Measurements from ENCODE around the gene THSD7A. TPM values are rescaled to one million over a fixed set of nuclear protein-coding genes. Genes with fewer than 3 reads are reported as not detected.

THSD7A gene
- total and polyA plus RNA-seq, 2 of the 8 experiments (the other 6 are each of a cell fraction or from before 2014, with no cell fraction given): 0.44 to 1.2 TPM

DNA sequence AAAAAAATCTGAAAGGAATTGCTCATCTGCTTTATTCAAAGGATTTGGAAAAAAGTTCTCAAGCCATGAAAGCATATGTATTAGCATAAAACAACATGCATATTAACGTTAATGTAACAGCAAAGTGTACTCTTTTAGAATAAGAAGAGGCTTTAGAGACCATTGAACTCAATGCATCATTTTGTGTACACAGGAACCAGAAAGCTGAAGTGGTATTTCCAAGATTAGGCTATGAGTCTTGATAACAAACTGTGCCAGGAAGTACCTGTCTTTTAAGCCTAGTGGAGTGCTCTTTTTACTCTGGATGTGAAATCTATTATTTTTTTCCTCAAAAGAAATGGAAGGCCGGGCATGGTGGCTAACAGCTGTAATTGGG lies 164.2 kb downstream of the THSD7A start:
- POLR2A ChIA-PET (ENCODE audit: partially characterized antibody): interaction anchor here (0.6 kb wide), 1 partner anchor 210 kb away, joined by 3 read pairs; no protein-coding TSS in a partner anchor
- Histone ChIP-seq H3K27ac (ENCODE audit: low read depth, low read length) (no peak overlapping the region), H3K9ac (replicated peaks in 1 of 4; ENCODE audit: extremely low read depth in 1 of 4, low read depth in 3 of 4, low read length in 3 of 4) (no peak overlapping the region), H4K20me1 (replicated peaks in 1 of 2; ENCODE audit: control insufficient read depth in 1 of 2, insufficient read depth in 2 of 2, low read length in 2 of 2) (no peaks in the 10 kb centered on the region), H3K23ac (ENCODE audit: insufficient read length) (no peak overlapping the region), H3K56ac (replicated peaks; ENCODE audit: insufficient read length, low read depth, low read length) (no peak overlapping the region), H3K9me3 (ENCODE audit: insufficient read depth in 2 of 2, low read depth in 1 of 2, low read length in 1 of 2) (no peaks in the 10 kb centered on the region), H4K5ac (ENCODE audit: insufficient read length, low read depth, low read length) (no peak overlapping the region), H3K4ac (replicated peaks; ENCODE audit: insufficient read length, low read depth, low read length) (no peak overlapping the region), H2BK120ac (replicated peaks; ENCODE audit: low read depth, low read length) (no peak overlapping the region), H3K4me2 (ENCODE audit: insufficient read depth in 1 of 2, low read depth in 2 of 2, low read length in 2 of 2) (no peak overlapping the region), H2AK5ac (ENCODE audit: low read depth, low read length) (no peak overlapping the region), H3K23me2 (ENCODE audit: low read depth, low read length) (no peaks in the 10 kb centered on the region), H3K18ac (ENCODE audit: extremely low read depth, low read length) (no peak overlapping the region), H3K79me2 (ENCODE audit: control insufficient read depth in 1 of 2, insufficient read depth in 2 of 2, low read length in 2 of 2) (no peaks in the 10 kb centered on the region), H3K27me3 (replicated peaks in 1 of 4; ENCODE audit: control insufficient read depth in 3 of 4, extremely low read depth in 1 of 4, insufficient read depth in 3 of 4, low read length in 3 of 4) (no peaks in the 10 kb centered on the region), H3K79me1 (ENCODE audit: low read depth, low read length) (no peaks in the 10 kb centered on the region), H2BK20ac (ENCODE audit: low read length) (no peak overlapping the region), H2AFZ (ENCODE audit: low read length) (no peak overlapping the region), H4K8ac (ENCODE audit: extremely low read depth, insufficient read depth, low read length) (no peak overlapping the region), H4K91ac (replicated peaks; ENCODE audit: insufficient read length, low read length) (no peak overlapping the region), H3K14ac (ENCODE audit: insufficient read length) (no peak overlapping the region), H3K4me1 (replicated peaks in 1 of 4; ENCODE audit: control insufficient read depth in 3 of 4, insufficient read depth in 4 of 4, low read length in 3 of 4) (no peaks in the 10 kb centered on the region), H2BK12ac (ENCODE audit: low read depth, low read length) (no peak overlapping the region), H2BK5ac (ENCODE audit: low read depth, low read length) (no peak overlapping the region), H3K4me3 (ENCODE audit: extremely low read depth in 1 of 4, insufficient read depth in 2 of 4, low read depth in 3 of 4, low read length in 4 of 4) (no peak overlapping the region), H3K36me3 (ENCODE audit: control insufficient read depth in 2 of 4, insufficient read depth in 4 of 4, low read length in 3 of 4) (no peaks in the 10 kb centered on the region), H2BK15ac (ENCODE audit: low read length) (no peak overlapping the region)
- CTCF ChIA-PET (ENCODE audit: partially characterized antibody): no interaction called here
- FAIRE-seq (no peak), DNase-seq (ENCODE audit: low read depth in 1 of 2, low spot score in 2 of 2) (no peak)
- 69% methylated on average over 2 of the region's 2 CpGs; no CpG with 5 or more reads in 1 of the 2 experiments for WGBS, 2 experiments (ENCODE audit: extremely low coverage in 1 of 2, insufficient coverage in 1 of 2, insufficient read length in 1 of 2, insufficient replicate concordance in 2 of 2, low coverage in 1 of 2, low lambda C conversion rate in 2 of 2, missing lambda C conversion rate in 1 of 2)
- TF ChIP-seq FOSL1 (IDR thresholded peaks at IDR 0.05; ENCODE audit: insufficient read depth, low read depth, low read length) (no peak), RBBP5 (IDR thresholded peaks at IDR 0.05; ENCODE audit: borderline replicate concordance, low read depth, low read length) (no peak)

All from H1 (cell line).